AML-193 (cell line): ENCODE measurements around the gene SPNS3.
A peak's percentile ranks its signal among the peaks of the same experiment; 100 is the strongest.

ENCODE experiments used
- DNase-seq, 2 experiments: peaks; one replicate each; lab custom pipeline; 2025; lab: John Stamatoyannopoulos, UW

SPNS3 gene

GRCh38 chr17:4487820-4488716 lies 54.3 kb downstream of the SPNS3 start:
- DNase-seq: no peak

- no peak for DNase-seq
These were observed 55.4 kb downstream of the SPNS3 start for GRCh38 chr17:4488989-4489595.

- no peak for DNase-seq
These were observed 56.4 kb downstream of the SPNS3 start for GRCh38 chr17:4490109-4490591.

GRCh38 chr17:4490637-4491061 lies 56.9 kb downstream of the SPNS3 start:
- DNase-seq: no peak

GRCh38 chr17:4492721-4493561 lies 59.2 kb downstream of the SPNS3 start:
- no peak for DNase-seq

- no peak for DNase-seq
These were observed 63.5 kb downstream of the SPNS3 start for GRCh38 chr17:4497101-4497824.

- DNase-seq: no peak
These were observed 65.0 kb downstream of the SPNS3 start, which contains the start of gene SPNS2 for GRCh38 chr17:4498461-4499397. TSS of gene SPNS2 (plus strand) at chr17:4498881. CDS start at chr17:4499048, 167 bp downstream.

GRCh38 chr17:4499431-4500190 lies 65.9 kb downstream of the SPNS3 start:
- DNase-seq: peak in 1 of 2 experiments; percentile 23

- no peak for DNase-seq
These were observed 66.4 kb downstream of the SPNS3 start for GRCh38 chr17:4500191-4500571.

GRCh38 chr17:4501295-4501949 lies 67.7 kb downstream of the SPNS3 start:
- DNase-seq: no peak

- no peak for DNase-seq
These were observed 68.9 kb downstream of the SPNS3 start for GRCh38 chr17:4502466-4503154.

GRCh38 chr17:4503283-4504025 lies 69.7 kb downstream of the SPNS3 start:
- DNase-seq: no peak

- DNase-seq: no peak
These were observed 70.4 kb downstream of the SPNS3 start for GRCh38 chr17:4504188-4504587.

- DNase-seq: no peak
These were observed 71.4 kb downstream of the SPNS3 start for GRCh38 chr17:4505187-4505586.

- DNase-seq: no peak
These were observed 72.6 kb downstream of the SPNS3 start for GRCh38 chr17:4506175-4506813.

GRCh38 chr17:4506892-4507291 lies 73.2 kb downstream of the SPNS3 start:
- no peak for DNase-seq
